AG09309 (cell line): Measurements from ENCODE around the gene CDK14.
A peak's percentile ranks its signal among the peaks of the same experiment; 100 is the strongest.

Source experiments
- DNase-seq: peaks from one replicate; pipeline ENCODE4 v3.0.0-alpha.2; 2010; ENCODE audit warnings: low read depth
- H3K4me3 ChIP-seq: 2 replicates; pipeline ENCODE4 v1.5.1; 2011; ENCODE audit warnings: mild to moderate bottlenecking, low read depth, low read length, moderate library complexity; ENCODE audit not compliant: control insufficient read depth
- CTCF ChIP-seq: IDR thresholded peaks from 2 replicates; pipeline ENCODE4 v1.5.1; 2011; ENCODE audit warnings: mild to moderate bottlenecking, low read depth, low read length, inconsistent platforms; ENCODE audit not compliant: insufficient read depth, control insufficient read depth; ENCODE audit errors: missing control alignments

The CDK14 gene

GRCh38 chr7:90648107-90648506 is 52.0 kb downstream of the CDK14 start:
- DNase-seq: no peak
- TF ChIP-seq CTCF: no peak
- no peak overlapping the region for H3K4me3 ChIP-seq

GRCh38 chr7:90648834-90649233 is 52.7 kb downstream of the CDK14 start:
- DNase-seq: no peak
- no peak overlapping the region for H3K4me3 ChIP-seq
- TF ChIP-seq CTCF: no peak

GRCh38 chr7:90654718-90655427 is 58.8 kb downstream of the CDK14 start:
- no peak overlapping the region for H3K4me3 ChIP-seq
- TF ChIP-seq CTCF: no peak
- DNase-seq: no peak

GRCh38 chr7:90655566-90655965 is 59.4 kb downstream of the CDK14 start:
- H3K4me3 ChIP-seq: no peak overlapping the region
- no peak for TF ChIP-seq CTCF
- peak; percentile 70 for DNase-seq

- no peak for DNase-seq
- TF ChIP-seq CTCF: no peak
Measured at GRCh38 chr7:90657481-90657880, 61.4 kb downstream of the CDK14 start.

GRCh38 chr7:90660100-90660499 is 64.0 kb downstream of the CDK14 start:
- no peak overlapping the region for H3K4me3 ChIP-seq
- no peak for DNase-seq
- TF ChIP-seq CTCF: no peak

More at GRCh38 chr7:90657481-90657880, 61.4 kb downstream of the CDK14 start:
- no peak overlapping the region for H3K4me3 ChIP-seq

- DNase-seq: no peak
- no peak for TF ChIP-seq CTCF
- H3K4me3 ChIP-seq: no peak overlapping the region
Measured at GRCh38 chr7:90660819-90661218, 64.7 kb downstream of the CDK14 start.
